ENCODE data around the gene RNU6-1.

GRCh38 chr15:67813104-67813634 lies 26.7 kb downstream of the RNU6-1 start:
- TF ChIP-seq POLR2AphosphoS5 (IDR thresholded peaks at IDR 0.05) (no peak), CTCF (IDR thresholded peaks at IDR 0.05) (no peak)

Measured in gastroesophageal sphincter (tissue), 3 donors.